H1 (cell line): ENCODE data around the gene TMEM115. TPM values are rescaled to one million over a fixed set of nuclear protein-coding genes. Genes with fewer than 3 reads are reported as not detected.

ENCODE experiments used
- BRCA1 ChIP-seq: IDR thresholded peaks from 2 replicates; pipeline ENCODE4 v1.6.1; 2012; ENCODE audit warnings: low read depth, low read length, improper control_type of control experiment
- CHD7 ChIP-seq: fragments of 300-600 bp; sonication (generic); IDR thresholded peaks from 2 replicates; pipeline ENCODE4 v1.7.1; 2012; ENCODE audit warnings: low read length, moderate library complexity, mild to moderate bottlenecking, inconsistent platforms; ENCODE audit not compliant: insufficient replicate concordance
- JUN ChIP-seq: IDR thresholded peaks from 2 replicates; pipeline ENCODE4 v1.6.1; 2011; ENCODE audit warnings: low read depth, mild to moderate bottlenecking, improper control_type of control experiment, low read length
- MAFK ChIP-seq: IDR thresholded peaks from 2 replicates; pipeline ENCODE4 v1.6.1; 2012; ENCODE audit warnings: low read depth, mild to moderate bottlenecking, improper control_type of control experiment, low read length
- NRF1 ChIP-seq: IDR thresholded peaks from 2 replicates; pipeline ENCODE4 v1.6.1; 2011; ENCODE audit warnings: mild to moderate bottlenecking, low read depth, low read length, improper control_type of control experiment
- SP4 ChIP-seq: IDR thresholded peaks from 2 replicates; pipeline ENCODE4 v1.6.1; 2012; ENCODE audit warnings: low read length, inconsistent platforms
- TEAD4 ChIP-seq: IDR thresholded peaks from 2 replicates; pipeline ENCODE4 v1.6.1; 2012; ENCODE audit warnings: low read depth, low read length, inconsistent platforms, mixed read lengths
- polyA plus RNA-seq, 7 experiments: library from polyadenylated mRNA; depleted of rRNA in 3 of 7; stranded (reverse) in 5 of 7; unstranded in 2 of 7; fragments of >200 nt in 5 of 7; fragments of 200-250 nt in 2 of 7; gene quantifications; 1 replicate in 5 of 7; 2 replicates in 1 of 7; 4 replicates in 1 of 7; pipeline versions ENCODE4 v1.2.1 to v1.2.3, GENCODE V29; 2011 to 2013; ENCODE audit warnings: missing spikeins in 2 of 7, mixed read lengths in 2 of 7
- total RNA-seq: library from RNA; stranded (reverse); fragmentation: NEBNext Ultra II Directional; extraction: Animal tissue kit (Norgen Biotek cat#: 25700); gene quantifications from 2 replicates; pipeline ENCODE4 v1.2.1, GENCODE V29; 2021
- TF ChIP-seq, protein P1 (sequence below), 3 experiments: IDR thresholded peaks; 1 replicate in 2 of 3; 2 replicates in 1 of 3; pipeline versions ENCODE4 v1.5.1 to v1.6.1; 2011; ENCODE audit warnings: low read length in 3 of 3, mild to moderate bottlenecking in 3 of 3, inconsistent platforms in 2 of 3, low read depth in 1 of 3, moderate library complexity in 1 of 3; ENCODE audit not compliant: insufficient read depth in 1 of 3; ENCODE audit errors: control extremely low read depth in 1 of 3

Gene TMEM115
- total and polyA plus RNA-seq, 2 of the 8 experiments (the other 6 are each of a cell fraction or from before 2014, with no cell fraction given) = 25.4 to 32.4 TPM

DNA sequence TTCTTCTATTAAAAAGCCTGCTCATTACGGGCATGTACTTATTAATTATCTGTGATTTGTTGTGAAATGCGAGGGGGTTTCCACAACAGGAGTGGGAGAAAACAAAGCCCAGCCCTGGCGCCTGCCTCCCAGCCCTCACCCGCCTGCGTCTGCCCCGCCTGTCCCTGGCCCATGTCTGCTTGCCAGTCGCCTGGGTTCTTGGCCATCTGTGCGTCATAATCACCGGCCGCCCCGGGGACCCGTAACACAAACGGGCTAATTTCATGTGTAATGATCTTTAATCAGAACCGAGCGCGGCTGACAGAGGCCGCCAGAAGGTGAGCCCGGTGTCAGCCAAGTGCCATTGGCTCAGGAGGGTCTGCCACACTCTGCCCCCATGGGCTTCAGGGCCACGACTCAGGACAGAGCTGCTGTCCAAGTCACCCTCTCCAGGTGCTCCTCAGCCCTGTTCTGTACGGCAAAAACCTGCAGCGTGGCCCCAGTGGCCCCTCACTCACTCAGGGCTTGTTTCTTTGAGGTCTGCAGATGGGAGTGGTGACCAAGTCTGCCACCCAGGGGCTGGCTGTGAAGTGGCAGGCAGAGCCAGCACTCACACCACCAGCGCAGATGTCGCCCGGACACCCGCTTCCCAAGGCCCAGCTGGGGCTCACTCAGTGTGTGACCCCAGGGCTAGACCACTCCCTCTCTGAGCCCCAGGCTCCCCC, 28.8 kb upstream of the TMEM115 start (continued):
- TF ChIP-seq, protein P1, sequence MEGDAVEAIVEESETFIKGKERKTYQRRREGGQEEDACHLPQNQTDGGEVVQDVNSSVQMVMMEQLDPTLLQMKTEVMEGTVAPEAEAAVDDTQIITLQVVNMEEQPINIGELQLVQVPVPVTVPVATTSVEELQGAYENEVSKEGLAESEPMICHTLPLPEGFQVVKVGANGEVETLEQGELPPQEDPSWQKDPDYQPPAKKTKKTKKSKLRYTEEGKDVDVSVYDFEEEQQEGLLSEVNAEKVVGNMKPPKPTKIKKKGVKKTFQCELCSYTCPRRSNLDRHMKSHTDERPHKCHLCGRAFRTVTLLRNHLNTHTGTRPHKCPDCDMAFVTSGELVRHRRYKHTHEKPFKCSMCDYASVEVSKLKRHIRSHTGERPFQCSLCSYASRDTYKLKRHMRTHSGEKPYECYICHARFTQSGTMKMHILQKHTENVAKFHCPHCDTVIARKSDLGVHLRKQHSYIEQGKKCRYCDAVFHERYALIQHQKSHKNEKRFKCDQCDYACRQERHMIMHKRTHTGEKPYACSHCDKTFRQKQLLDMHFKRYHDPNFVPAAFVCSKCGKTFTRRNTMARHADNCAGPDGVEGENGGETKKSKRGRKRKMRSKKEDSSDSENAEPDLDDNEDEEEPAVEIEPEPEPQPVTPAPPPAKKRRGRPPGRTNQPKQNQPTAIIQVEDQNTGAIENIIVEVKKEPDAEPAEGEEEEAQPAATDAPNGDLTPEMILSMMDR (IDR thresholded peaks at IDR 0.05; ENCODE audit: control extremely low read depth in 1 of 3, insufficient read depth in 1 of 3, low read depth in 1 of 3, low read length in 3 of 3) = peak in 2 of 3 experiments; percentile 72 to 77; a peak in 3 of 4 replicates
- no peak for TF ChIP-seq BRCA1
- TF ChIP-seq TEAD4 = no peak
- TF ChIP-seq CHD7 = no peak
- no peak for TF ChIP-seq JUN
- TF ChIP-seq SP4 = no peak
- TF ChIP-seq MAFK = no peak
- TF ChIP-seq NRF1 = no peak
